MG63 (cell line): ENCODE measurements around the gene RNPEPL1. TPM values are rescaled to one million over a fixed set of nuclear protein-coding genes. Genes with fewer than 3 reads are reported as not detected.
"Not testable (repeated sequence)": the region's sequence is repeated elsewhere in the genome, so short reads cannot be mapped to it uniquely, and the experiment has no call there.

Experiments
- DNase-seq: peaks from one replicate; pipeline ENCODE4 v3.0.0-alpha.2; 2020
- H3K27me3 ChIP-seq: fragments of 250-450 bp; sonication (Bioruptor Pico); 2 replicates; pipeline ENCODE4 v1.5.1; 2020; ENCODE audit warnings: mild to moderate bottlenecking, moderate library complexity
- H3K36me3 ChIP-seq: fragments of 250-450 bp; sonication (Bioruptor Pico); 2 replicates; pipeline ENCODE4 v1.5.1; 2020; ENCODE audit warnings: mild to moderate bottlenecking, moderate library complexity
- H3K4me3 ChIP-seq: fragments of 250-450 bp; sonication (Bioruptor Pico); 2 replicates; pipeline ENCODE4 v1.5.1; 2020; ENCODE audit warnings: mild to moderate bottlenecking, moderate library complexity
- H3K9me3 ChIP-seq: fragments of 250-450 bp; sonication (Bioruptor Pico); 2 replicates; pipeline ENCODE4 v1.5.1; 2020; ENCODE audit warnings: mild to moderate bottlenecking, moderate library complexity
- total RNA-seq: library from RNA; depleted of rRNA; stranded (reverse); fragments of >200 nt; shearing (Covaris generic); gene quantifications from 2 replicates; pipeline ENCODE4 v1.2.3, GENCODE V29; 2014; ENCODE audit warnings: low replicate concordance

The RNPEPL1 gene
- total RNA-seq, 1 experiment from 2014 or later: 13.6 TPM

- DNase-seq: no peak
- Histone ChIP-seq H3K27me3 (no peaks in the 10 kb centered on the region), H3K36me3 (no peaks in the 10 kb centered on the region), H3K4me3 (no peak overlapping the region), H3K9me3 (no peaks in the 10 kb centered on the region)
These were observed 34.2 kb downstream of the RNPEPL1 start for GRCh38 chr2:240602266-240603050.

- no peaks in the 10 kb centered on the region for H3K36me3 ChIP-seq
- no peak for DNase-seq
- H3K9me3 ChIP-seq: no peaks in the 10 kb centered on the region
- H3K4me3 ChIP-seq: no peak overlapping the region
- H3K27me3 ChIP-seq: no peaks in the 10 kb centered on the region
These were observed 35.0 kb downstream of the RNPEPL1 start for GRCh38 chr2:240603081-240603835.

GRCh38 chr2:240603846-240604245 lies 35.6 kb downstream of the RNPEPL1 start:
- Histone ChIP-seq H3K9me3 (no peaks in the 10 kb centered on the region), H3K4me3 (no peak overlapping the region)
- no peak for DNase-seq

GRCh38 chr2:240604291-240604938 lies 36.1 kb downstream of the RNPEPL1 start:
- H3K27me3 ChIP-seq: no peaks in the 10 kb centered on the region
- DNase-seq: peak; percentile 56
- H3K9me3 ChIP-seq: no peaks in the 10 kb centered on the region
- no peaks in the 10 kb centered on the region for H3K36me3 ChIP-seq
- no peak overlapping the region for H3K4me3 ChIP-seq

More at GRCh38 chr2:240603846-240604245, 35.6 kb downstream of the RNPEPL1 start:
- Histone ChIP-seq H3K36me3 (no peaks in the 10 kb centered on the region), H3K27me3 (no peaks in the 10 kb centered on the region)

- H3K4me3 ChIP-seq: no peak overlapping the region
- no peaks in the 10 kb centered on the region for H3K36me3 ChIP-seq
- H3K27me3 ChIP-seq: no peaks in the 10 kb centered on the region
- H3K9me3 ChIP-seq: no peaks in the 10 kb centered on the region
- no peak for DNase-seq
These were observed 36.8 kb downstream of the RNPEPL1 start for GRCh38 chr2:240604939-240605716.

- Histone ChIP-seq H3K4me3 (no peak overlapping the region), H3K9me3 (no peaks in the 10 kb centered on the region), H3K36me3 (no peaks in the 10 kb centered on the region), H3K27me3 (no peaks in the 10 kb centered on the region)
- DNase-seq: no peak
These were observed 37.8 kb downstream of the RNPEPL1 start for GRCh38 chr2:240605867-240606743.

GRCh38 chr2:240611601-240612210 lies 43.4 kb downstream of the RNPEPL1 start:
- H3K27me3 ChIP-seq: no peaks in the 10 kb centered on the region
- no peak for DNase-seq
- H3K4me3 ChIP-seq: no peak overlapping the region
- H3K36me3 ChIP-seq: no peaks in the 10 kb centered on the region
- no peaks in the 10 kb centered on the region for H3K9me3 ChIP-seq

- DNase-seq: no peak
- Histone ChIP-seq H3K36me3 (no peaks in the 10 kb centered on the region), H3K4me3 (no peak overlapping the region), H3K27me3 (no peaks in the 10 kb centered on the region), H3K9me3 (peaks cover 4% of the 10 kb centered on the region)
These were observed 45.5 kb downstream of the RNPEPL1 start for GRCh38 chr2:240613781-240614180.

GRCh38 chr2:240614391-240614790 lies 46.1 kb downstream of the RNPEPL1 start:
- no peaks in the 10 kb centered on the region for H3K36me3 ChIP-seq
- no peak for DNase-seq
- no peak overlapping the region for H3K4me3 ChIP-seq
- H3K9me3 ChIP-seq: peaks cover 4% of the 10 kb centered on the region
- H3K27me3 ChIP-seq: no peaks in the 10 kb centered on the region

- Histone ChIP-seq H3K27me3 (no peaks in the 10 kb centered on the region), H3K4me3 (no peak overlapping the region), H3K9me3 (peaks cover 4% of the 10 kb centered on the region), H3K36me3 (no peaks in the 10 kb centered on the region)
- no peak for DNase-seq
These were observed 47.1 kb downstream of the RNPEPL1 start for GRCh38 chr2:240615396-240615795.

GRCh38 chr2:240615820-240616547 lies 47.7 kb downstream of the RNPEPL1 start:
- H3K27me3 ChIP-seq: no peaks in the 10 kb centered on the region
- no peak for DNase-seq
- peaks cover 4% of the 10 kb centered on the region for H3K9me3 ChIP-seq
- no peaks in the 10 kb centered on the region for H3K36me3 ChIP-seq
- no peak overlapping the region for H3K4me3 ChIP-seq

GRCh38 chr2:240616860-240617666 lies 48.8 kb downstream of the RNPEPL1 start:
- not testable (repeated sequence) for DNase-seq, H3K27me3 ChIP-seq

GRCh38 chr2:240618776-240619175 lies 50.5 kb downstream of the RNPEPL1 start:
- Histone ChIP-seq H3K4me3 (no peak overlapping the region), H3K27me3 (no peaks in the 10 kb centered on the region), H3K36me3 (no peaks in the 10 kb centered on the region), H3K9me3 (peaks cover 4% of the 10 kb centered on the region)
- no peak for DNase-seq

More at GRCh38 chr2:240616860-240617666, 48.8 kb downstream of the RNPEPL1 start:
- H3K4me3 ChIP-seq, H3K9me3 ChIP-seq, H3K36me3 ChIP-seq: not testable (repeated sequence)

GRCh38 chr2:240619506-240620148 lies 51.3 kb downstream of the RNPEPL1 start:
- Histone ChIP-seq H3K4me3 (no peak overlapping the region), H3K27me3 (no peaks in the 10 kb centered on the region), H3K9me3 (peaks cover 4% of the 10 kb centered on the region), H3K36me3 (no peaks in the 10 kb centered on the region)
- DNase-seq: no peak
